Measurements from ENCODE around the gene ARHGEF11.
"Not testable (repeated sequence)": the region's sequence is repeated elsewhere in the genome, so short reads cannot be mapped to it uniquely, and the experiment has no call there.

The ARHGEF11 gene

GRCh38 chr1:156931974-156932710 is 113.4 kb downstream of the ARHGEF11 start:
- no peak for DNase-seq (ENCODE audit: insufficient read length, low spot score)
- no peak for FAIRE-seq

- DNase-seq (ENCODE audit: insufficient read length, low spot score) (no peak), FAIRE-seq (peak; percentile 51)
These were observed 114.2 kb downstream of the ARHGEF11 start for GRCh38 chr1:156931211-156931952.

- DNase-seq (ENCODE audit: insufficient read length, low spot score) (no peak), FAIRE-seq (no peak)
These were observed 115.1 kb downstream of the ARHGEF11 start for GRCh38 chr1:156930483-156930882.

- FAIRE-seq (no peak), DNase-seq (ENCODE audit: insufficient read length, low spot score) (no peak)
These were observed 115.8 kb downstream of the ARHGEF11 start for GRCh38 chr1:156929596-156930238.

GRCh38 chr1:156928043-156928602 is 117.4 kb downstream of the ARHGEF11 start:
- FAIRE-seq (no peak), DNase-seq (ENCODE audit: insufficient read length, low spot score) (no peak)

GRCh38 chr1:156927215-156928042 is 118.1 kb downstream of the ARHGEF11 start:
- DNase-seq (ENCODE audit: insufficient read length, low spot score), result peak; percentile 37
- FAIRE-seq, result no peak

GRCh38 chr1:156926695-156927094 is 118.8 kb downstream of the ARHGEF11 start:
- FAIRE-seq; DNase-seq (ENCODE audit: insufficient read length, low spot score): not testable (repeated sequence)

GRCh38 chr1:156926175-156926574 is 119.4 kb downstream of the ARHGEF11 start:
- no peak for DNase-seq (ENCODE audit: insufficient read length, low spot score)
- no peak for FAIRE-seq

GRCh38 chr1:156925154-156926010 is 120.2 kb downstream of the ARHGEF11 start:
- no peak for FAIRE-seq

GRCh38 chr1:156924478-156925153 is 120.9 kb downstream of the ARHGEF11 start:
- DNase-seq (ENCODE audit: insufficient read length, low spot score) (no peak), FAIRE-seq (no peak)

More at GRCh38 chr1:156925154-156926010, 120.2 kb downstream of the ARHGEF11 start:
- DNase-seq (ENCODE audit: insufficient read length, low spot score), result no peak

GRCh38 chr1:156923670-156924477 is 121.7 kb downstream of the ARHGEF11 start:
- FAIRE-seq, result no peak

GRCh38 chr1:156922986-156923669 is 122.4 kb downstream of the ARHGEF11 start:
- no peak for DNase-seq (ENCODE audit: insufficient read length, low spot score)
- no peak for FAIRE-seq

More at GRCh38 chr1:156923670-156924477, 121.7 kb downstream of the ARHGEF11 start:
- DNase-seq (ENCODE audit: insufficient read length, low spot score), result no peak

GRCh38 chr1:156921053-156921529 is 124.5 kb downstream of the ARHGEF11 start:
- DNase-seq (ENCODE audit: insufficient read length, low spot score) (no peak), FAIRE-seq (no peak)

GRCh38 chr1:156920233-156921052 is 125.1 kb downstream of the ARHGEF11 start, which contains the start of gene LRRC71:
Gene LRRC71 (plus strand): TSS chr1:156920632. CDS start chr1:156920804, 172 bp downstream.
- peak; percentile 44 for DNase-seq (ENCODE audit: insufficient read length, low spot score)
- FAIRE-seq, result no peak

- no peak for DNase-seq (ENCODE audit: insufficient read length, low spot score)
- FAIRE-seq, result no peak
These were observed 131.1 kb downstream of the ARHGEF11 start for GRCh38 chr1:156914440-156914856.

GRCh38 chr1:156913809-156914387 is 131.6 kb downstream of the ARHGEF11 start:
- FAIRE-seq, result no peak
- DNase-seq (ENCODE audit: insufficient read length, low spot score), result no peak

Data from GM19239 (cell line).